GM23248 (cell line): Measurements from ENCODE around the gene C11orf71. TPM values are rescaled to one million over a fixed set of nuclear protein-coding genes. Genes with fewer than 3 reads are reported as not detected.

ENCODE experiments used
- DNase-seq: peaks from one replicate; pipeline ENCODE4 v3.0.0-alpha.2; 2015
- H2AFZ ChIP-seq: fragments of 200-600 bp; sonication (generic); 2 replicates; pipeline ENCODE4 v1.6.1; 2016; ENCODE audit warnings: antibody characterized with exemption
- H3F3A ChIP-seq: fragments of 200-600 bp; sonication (generic); 2 replicates; pipeline ENCODE4 v1.6.1; 2016; ENCODE audit warnings: mild to moderate bottlenecking, antibody characterized with exemption, mixed run types; ENCODE audit not compliant: insufficient read depth
- H3K27ac ChIP-seq: fragments of 200-600 bp; sonication (generic); 2 replicates; pipeline ENCODE4 v1.5.1; 2016; ENCODE audit warnings: mild to moderate bottlenecking
- H3K27me3 ChIP-seq: fragments of 200-600 bp; sonication (generic); replicated peaks from 2 replicates; pipeline ENCODE4 v1.6.1; 2016; ENCODE audit warnings: mild to moderate bottlenecking; ENCODE audit not compliant: insufficient read depth
- H3K36me3 ChIP-seq: fragments of 200-600 bp; sonication (generic); 2 replicates; pipeline ENCODE4 v1.6.1; 2016; ENCODE audit warnings: low read depth, mild to moderate bottlenecking
- H3K4me1 ChIP-seq: fragments of 200-600 bp; sonication (generic); 2 replicates; pipeline ENCODE4 v1.6.1; 2016; ENCODE audit warnings: mild to moderate bottlenecking; ENCODE audit not compliant: insufficient read depth
- H3K4me2 ChIP-seq: fragments of 200-600 bp; sonication (generic); one replicate; pipeline ENCODE4 v1.6.1; 2016; ENCODE audit warnings: mild to moderate bottlenecking; ENCODE audit not compliant: unreplicated experiment
- H3K4me3 ChIP-seq: fragments of 200-600 bp; sonication (generic); 2 replicates; pipeline ENCODE4 v1.5.1; 2016; ENCODE audit warnings: mild to moderate bottlenecking
- H3K79me2 ChIP-seq: fragments of 200-600 bp; sonication (generic); 2 replicates; pipeline ENCODE4 v1.6.1; 2016; ENCODE audit warnings: mild to moderate bottlenecking; ENCODE audit not compliant: insufficient read depth
- H3K9ac ChIP-seq: fragments of 200-600 bp; sonication (generic); 2 replicates; pipeline ENCODE4 v1.6.1; 2016; ENCODE audit warnings: mild to moderate bottlenecking
- H3K9me2 ChIP-seq: fragments of 200-600 bp; sonication (generic); 2 replicates; pipeline ENCODE4 v1.6.1; 2016; ENCODE audit warnings: mixed run types, mild to moderate bottlenecking, moderate library complexity; ENCODE audit not compliant: insufficient read depth
- H3K9me3 ChIP-seq: fragments of 200-600 bp; sonication (generic); one replicate; pipeline ENCODE4 v1.6.1; 2017; ENCODE audit warnings: low read depth
- H4K20me1 ChIP-seq: fragments of 200-600 bp; sonication (generic); 2 replicates; pipeline ENCODE4 v1.6.0; 2016; ENCODE audit not compliant: insufficient read depth
- EZH2 ChIP-seq: fragments of 200-600 bp; sonication (generic); IDR thresholded peaks from 2 replicates; pipeline ENCODE4 v1.6.1; 2018; ENCODE audit warnings: antibody characterized with exemption, mild to moderate bottlenecking; ENCODE audit not compliant: insufficient read depth, poor library complexity, severe bottlenecking
- EZH2phosphoT487 ChIP-seq: fragments of 200-600 bp; sonication (generic); IDR thresholded peaks from 2 replicates; pipeline ENCODE4 v1.6.1; 2018; ENCODE audit warnings: antibody characterized with exemption, moderate library complexity, mild to moderate bottlenecking, low read depth; ENCODE audit not compliant: insufficient read depth
- WGBS, 2 experiments: methylation state at CpG; one replicate each; pipeline ENCODE4 v1.1.6; 2015 to 2017; ENCODE audit warnings: low lambda C conversion rate in 2 of 2, low coverage in 1 of 2; ENCODE audit errors: missing lambda C conversion rate in 2 of 2; 5-methylcytosine and 5-hydroxymethylcytosine counted together
- in situ Hi-C: fragments of 300-500 bp; cut with MboI; formaldehyde crosslinking; loops from 2 replicates; pipeline ENCODE4 v1.15.0; 2020
- polyA plus RNA-seq: library from polyadenylated mRNA; unstranded; fragments of >200 nt; fragmentation: Nextera tagmentation; extraction: Ambion mirVana; gene quantifications from 2 replicates; pipeline ENCODE4 v1.2.1, GENCODE V29; 2016
- total RNA-seq: library from RNA; depleted of rRNA; stranded (reverse); fragments of >200 nt; shearing (Covaris generic); gene quantifications from 2 replicates; pipeline ENCODE4 v1.2.3, GENCODE V29; 2014; rRNA removed

The C11orf71 gene
- total and polyA plus RNA-seq, 2 experiments from 2014 or later = 1.8 to 4.8 TPM

- Histone ChIP-seq H3K9me2 (no peaks in the 10 kb centered on the region), H4K20me1 (peaks cover 4% of the 10 kb centered on the region; the same call in 1 of the 2 replicates), H3K4me1 (peaks cover 4% of the 10 kb centered on the region; the same call in 1 of the 2 replicates), H3K36me3 (no peaks in the 10 kb centered on the region), H3K27ac (no peak overlapping the region), H3K9ac (no peak overlapping the region), H3K4me2 (no peak overlapping the region), H3K27me3 (no peaks in the 10 kb centered on the region), H3K4me3 (no peak overlapping the region), H2AFZ (no peak overlapping the region), H3F3A (0 out of 2 replicates have a peak, but pooled peaks cover 10% of the 10 kb centered on the region), H3K79me2 (no peaks in the 10 kb centered on the region), H3K9me3 (no peaks in the 10 kb centered on the region)
- no peak for TF ChIP-seq EZH2
- TF ChIP-seq EZH2phosphoT487 = no peak
- in situ Hi-C loops = no loop called here
- DNase-seq = no peak
- WGBS, 2 experiments = 94 to 97% methylated on average over 10 of the region's 10 CpGs
Observed at GRCh38 chr11:114350022-114350421, 50.3 kb downstream of the C11orf71 start.

Other genes starting within 250 kb of the C11orf71 start
- gene NNMT, start 104.1 kb downstream of the C11orf71 start, total RNA-seq = 809 and 1,043 TPM in 2 replicates
- gene NNMT, start 104.1 kb downstream of the C11orf71 start, polyA plus RNA-seq = 1,317 and 1,390 TPM in 2 replicates
- gene RBM7, start 155 bp upstream of the C11orf71 start, total RNA-seq = 48.6 and 58.3 TPM in 2 replicates
- gene RBM7, start 155 bp upstream of the C11orf71 start, polyA plus RNA-seq = 57.0 and 60.9 TPM in 2 replicates
- 245 and 350 TPM in 2 replicates for gene REXO2, start 39.0 kb upstream of the C11orf71 start, total RNA-seq
- 407 and 418 TPM in 2 replicates for gene REXO2, start 39.0 kb upstream of the C11orf71 start, polyA plus RNA-seq
- gene NXPE1, start 159.4 kb upstream of the C11orf71 start, total RNA-seq = not detected in 2 replicates
- gene NXPE1, start 159.4 kb upstream of the C11orf71 start, polyA plus RNA-seq = not detected in 2 replicates
- not detected in 2 replicates for gene NXPE4, start 195.3 kb upstream of the C11orf71 start, total RNA-seq
- not detected in 2 replicates for gene NXPE4, start 195.3 kb upstream of the C11orf71 start, polyA plus RNA-seq